HL-60/S4 treated with retinoic acid at 250 ng/mL for 4 days and 3 days (cell line): ENCODE data around the gene CEMIP.

Source experiments
- in situ Hi-C: fragments of 300-500 bp; cut with MboI; formaldehyde crosslinking; loops from 2 replicates; pipeline ENCODE4 v1.7.0; 2022; ENCODE audit warnings: low sequenced_read_pairs

The CEMIP gene

GRCh38 chr15:80820092-80820491, 40.9 kb downstream of the CEMIP start:
- in situ Hi-C loops, result no loop called here

- in situ Hi-C loops, result no loop called here
Observed at GRCh38 chr15:80822256-80822655, 43.1 kb downstream of the CEMIP start.

DNA sequence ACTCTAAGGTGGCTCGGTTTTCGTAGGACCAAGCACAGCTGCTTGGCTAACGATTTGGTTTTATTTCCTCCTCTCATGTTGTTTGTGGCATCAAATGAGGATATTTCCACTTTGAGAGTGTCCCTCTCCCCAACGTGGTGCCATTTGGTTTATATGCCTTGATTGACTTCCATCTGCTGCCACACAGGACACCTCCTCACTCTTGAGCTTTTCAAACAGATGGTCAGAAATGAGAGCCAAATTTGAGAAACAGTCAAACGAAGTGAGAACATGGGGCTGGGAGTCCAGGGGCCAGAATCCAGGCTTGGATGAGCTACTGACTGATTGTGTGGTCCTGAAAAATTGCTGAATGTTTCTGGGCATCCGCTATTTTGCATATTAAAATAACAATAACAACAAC, 43.5 kb downstream of the CEMIP start:
- in situ Hi-C loops, result no loop called here

GRCh38 chr15:80823120-80823519, 44.0 kb downstream of the CEMIP start:
- in situ Hi-C loops, result no loop called here

DNA sequence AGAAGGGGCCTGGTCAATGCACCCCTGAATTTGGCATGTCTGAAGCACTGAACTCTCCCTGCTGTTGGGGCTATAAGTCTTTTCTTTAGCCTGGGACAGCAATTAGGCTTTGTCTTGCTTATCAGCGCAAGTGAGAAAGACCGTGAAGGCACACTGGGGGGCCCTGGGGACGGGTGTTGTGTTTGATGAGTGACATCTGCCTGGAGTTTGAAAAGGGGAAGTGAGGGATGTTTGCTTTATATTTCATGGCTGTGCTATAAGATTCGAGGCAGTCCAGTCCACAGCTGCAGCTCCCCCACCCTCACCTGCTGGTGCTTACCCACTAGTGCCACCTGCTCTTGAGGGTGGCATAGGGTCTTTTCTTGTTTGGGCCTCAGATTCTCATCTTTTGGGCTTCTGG, 44.8 kb downstream of the CEMIP start:
- in situ Hi-C loops, result no loop called here

GRCh38 chr15:80825361-80826030, 46.3 kb downstream of the CEMIP start:
- in situ Hi-C loops, result no loop called here

DNA sequence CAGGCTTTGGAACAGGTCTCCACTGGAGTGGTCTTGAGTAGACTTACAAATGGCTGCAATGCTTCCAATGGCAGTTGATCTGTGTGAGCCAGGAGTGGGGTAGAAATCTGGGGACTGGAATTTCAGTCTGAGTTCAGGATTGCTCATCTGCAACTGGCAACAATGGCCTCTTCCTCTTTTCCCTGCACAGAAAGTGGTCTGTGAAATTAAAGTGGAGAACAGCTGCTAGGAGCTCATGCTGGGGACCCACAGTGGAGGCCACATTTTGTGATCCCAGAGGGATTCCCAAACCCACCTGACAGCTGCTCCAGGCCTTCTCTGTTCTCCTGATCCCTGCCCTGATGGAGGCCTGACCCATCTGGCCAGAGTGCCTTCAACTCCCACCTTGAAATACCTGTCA, 49.6 kb downstream of the CEMIP start:
- in situ Hi-C loops, result no loop called here

DNA sequence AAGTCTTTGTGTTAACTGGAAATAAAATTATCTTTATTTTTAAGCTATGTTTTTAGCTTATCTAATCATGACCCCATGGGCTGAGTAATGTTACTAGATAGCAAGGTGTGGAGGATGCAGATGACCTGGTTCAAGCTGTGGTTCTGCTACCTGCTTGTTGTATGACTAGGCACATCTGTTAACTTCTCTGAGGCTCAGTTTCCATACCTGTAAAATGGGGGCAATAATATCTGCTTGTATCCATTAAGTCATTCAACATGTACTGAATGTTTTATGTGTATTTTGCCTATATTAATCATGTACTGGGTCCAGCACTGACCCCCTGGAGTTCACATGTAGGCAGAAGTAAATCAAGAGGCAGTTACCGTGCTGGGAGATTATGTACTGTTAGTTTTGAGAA, 51.5 kb downstream of the CEMIP start:
- in situ Hi-C loops, result no loop called here

DNA sequence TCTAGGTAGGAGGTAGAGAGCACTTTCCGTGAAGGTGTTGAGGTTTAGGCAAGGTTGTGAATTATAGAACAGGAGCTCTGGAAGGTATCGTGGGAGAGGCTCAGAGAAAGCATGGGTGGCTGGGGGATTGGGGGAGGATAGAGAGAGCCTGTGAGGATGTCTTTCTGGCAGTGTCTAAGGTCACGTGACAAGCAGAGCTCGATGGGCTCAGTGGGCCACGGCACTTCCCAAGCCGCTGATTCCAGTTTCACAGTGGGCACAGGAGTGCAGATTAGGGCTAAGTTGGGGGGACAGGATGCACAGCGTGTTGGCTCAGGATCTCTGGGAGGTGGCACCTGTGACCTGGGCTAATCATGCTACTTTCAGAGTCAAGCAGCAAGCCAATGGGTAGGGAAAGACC, 52.0 kb downstream of the CEMIP start:
- in situ Hi-C loops, result no loop called here

- in situ Hi-C loops, result no loop called here
Observed at GRCh38 chr15:80831606-80832224, 52.5 kb downstream of the CEMIP start.

- in situ Hi-C loops, result no loop called here
Observed at GRCh38 chr15:80832686-80833085, 53.5 kb downstream of the CEMIP start.

DNA sequence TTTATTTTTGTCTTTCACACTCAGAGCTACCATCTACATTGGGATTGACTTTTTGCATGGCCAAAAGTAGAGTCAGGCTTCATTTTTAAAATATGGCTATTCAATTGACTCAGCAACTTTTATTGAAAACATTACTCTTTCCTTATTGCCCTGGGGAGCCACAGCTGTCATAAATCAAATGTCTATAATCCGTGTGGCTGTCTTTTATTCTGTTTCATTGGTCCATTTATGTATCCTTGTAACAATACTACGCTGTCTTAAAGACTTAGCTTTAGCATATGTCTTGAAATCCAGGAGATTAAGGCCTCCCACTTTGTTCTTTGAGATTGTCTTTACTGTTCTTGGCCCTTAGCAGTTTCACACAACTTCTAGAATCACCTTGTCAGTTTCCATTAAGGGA, 55.2 kb downstream of the CEMIP start:
- in situ Hi-C loops, result no loop called here

GRCh38 chr15:80834906-80835305, 55.7 kb downstream of the CEMIP start:
- in situ Hi-C loops, result no loop called here

- in situ Hi-C loops, result no loop called here
Observed at GRCh38 chr15:80835336-80835735, 56.2 kb downstream of the CEMIP start.

DNA sequence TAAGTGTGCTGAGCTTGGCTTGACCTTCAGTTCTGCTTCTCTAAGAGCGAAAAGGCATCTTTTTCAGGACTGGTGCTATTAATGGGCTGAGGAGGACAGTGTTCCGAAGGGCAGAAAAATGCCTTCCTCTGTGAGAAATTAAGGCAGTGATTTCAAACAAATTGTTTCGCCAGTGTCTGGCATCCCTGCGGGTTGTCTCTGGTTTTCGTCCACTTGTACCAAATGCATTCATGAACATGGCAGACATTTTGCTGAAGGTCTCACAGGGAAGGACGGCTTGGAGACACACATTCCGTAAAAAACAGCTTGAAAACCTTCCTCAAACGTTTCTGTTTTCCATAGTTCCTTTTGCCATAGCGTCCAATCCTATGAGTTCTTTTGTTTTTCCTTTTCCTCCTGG, 57.1 kb downstream of the CEMIP start:
- in situ Hi-C loops, result no loop called here

- in situ Hi-C loops, result no loop called here
Observed at GRCh38 chr15:80837006-80837405, 57.8 kb downstream of the CEMIP start.

GRCh38 chr15:80838012-80838411, 58.8 kb downstream of the CEMIP start:
- in situ Hi-C loops, result no loop called here

GRCh38 chr15:80838666-80839065, 59.5 kb downstream of the CEMIP start:
- in situ Hi-C loops, result no loop called here

GRCh38 chr15:80839764-80840130, 60.6 kb downstream of the CEMIP start:
- in situ Hi-C loops, result no loop called here

- in situ Hi-C loops, result no loop called here
Observed at GRCh38 chr15:80840182-80841130, 61.3 kb downstream of the CEMIP start.

- in situ Hi-C loops, result no loop called here
Observed at GRCh38 chr15:80841541-80841940, 62.4 kb downstream of the CEMIP start.
